Activated CD4-positive, CD25-positive, alpha-beta regulatory T cell treated with anti-CD3 and anti-CD28 coated beads, Interleukin-2, amount 50 U/mL, for 16 hours (primary cell): ENCODE measurements around the gene UBE3C.
"Not testable (repeated sequence)": the region's sequence is repeated elsewhere in the genome, so short reads cannot be mapped to it uniquely, and the experiment has no call there.

ENCODE experiments used
- DNase-seq: peaks from one replicate; pipeline ENCODE4 v3.0.0-alpha.2; 2020; ENCODE audit warnings: low read depth, low spot score

Gene UBE3C

GRCh38 chr7:157235357-157236333 is 96.9 kb downstream of the UBE3C start:
- DNase-seq, result no peak

- DNase-seq, result no peak
These were observed 99.4 kb downstream of the UBE3C start for GRCh38 chr7:157238087-157238486.

GRCh38 chr7:157239571-157240270 is 101.0 kb downstream of the UBE3C start:
- DNase-seq, result no peak

GRCh38 chr7:157241631-157242030 is 102.9 kb downstream of the UBE3C start:
- no peak for DNase-seq

- no peak for DNase-seq
These were observed 106.0 kb downstream of the UBE3C start for GRCh38 chr7:157244516-157245294.

- no peak for DNase-seq
These were observed 107.3 kb downstream of the UBE3C start for GRCh38 chr7:157246052-157246451.

GRCh38 chr7:157248659-157249058 is 109.9 kb downstream of the UBE3C start:
- DNase-seq, result no peak

- peak; percentile 22 for DNase-seq
These were observed 112.0 kb downstream of the UBE3C start for GRCh38 chr7:157250605-157251228.

GRCh38 chr7:157251817-157252216 is 113.1 kb downstream of the UBE3C start:
- not testable (repeated sequence) for DNase-seq

GRCh38 chr7:157253850-157254249 is 115.1 kb downstream of the UBE3C start:
- no peak for DNase-seq

GRCh38 chr7:157254781-157255180 is 116.1 kb downstream of the UBE3C start:
- not testable (repeated sequence) for DNase-seq

GRCh38 chr7:157255201-157255606 is 116.5 kb downstream of the UBE3C start:
- DNase-seq, result no peak

- no peak for DNase-seq
These were observed 124.4 kb downstream of the UBE3C start for GRCh38 chr7:157263156-157263555.

- DNase-seq, result no peak
These were observed 126.3 kb downstream of the UBE3C start for GRCh38 chr7:157265051-157265450.

GRCh38 chr7:157266272-157266671 is 127.5 kb downstream of the UBE3C start:
- DNase-seq, result no peak

GRCh38 chr7:157267516-157267915 is 128.8 kb downstream of the UBE3C start:
- DNase-seq, result no peak

- DNase-seq, result no peak
These were observed 129.2 kb downstream of the UBE3C start for GRCh38 chr7:157267956-157268355.

- DNase-seq, result no peak
These were observed 129.8 kb downstream of the UBE3C start for GRCh38 chr7:157268540-157268939.

- DNase-seq, result no peak
These were observed 130.8 kb downstream of the UBE3C start for GRCh38 chr7:157269341-157270059.

GRCh38 chr7:157270060-157270444 is 131.3 kb downstream of the UBE3C start:
- DNase-seq, result no peak
